HL-60 (cell line): ENCODE measurements around the gene LRP6.

Experiments
- POLR2AphosphoS5 ChIP-seq: IDR thresholded peaks from 2 replicates; pipeline ENCODE4 v1.6.1; 2012; ENCODE audit warnings: low read depth
- TF ChIP-seq, protein P1 (sequence below): IDR thresholded peaks from 2 replicates; pipeline ENCODE4 v1.6.1; 2012; ENCODE audit warnings: low read depth; ENCODE audit not compliant: insufficient replicate concordance

DNA sequence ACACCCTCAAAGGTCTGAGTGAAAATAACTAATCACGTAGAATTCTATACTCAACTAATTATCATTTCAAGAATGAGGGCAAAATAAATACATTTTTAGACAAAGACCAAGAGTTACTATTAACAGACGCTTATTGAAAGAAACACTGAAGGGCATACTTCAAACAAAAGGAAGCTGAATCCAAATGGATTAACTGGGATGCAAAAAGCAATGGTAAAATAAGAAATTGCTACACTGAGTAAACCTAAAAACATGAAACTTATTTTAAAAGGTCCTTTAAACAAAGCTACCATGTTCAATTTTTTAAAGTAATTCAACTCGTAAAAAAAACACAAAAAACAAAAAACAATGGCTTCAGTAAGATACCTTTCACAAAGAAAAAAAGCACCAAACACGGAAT lies 28.2 kb downstream of the LRP6 start:
- TF ChIP-seq, protein P1, sequence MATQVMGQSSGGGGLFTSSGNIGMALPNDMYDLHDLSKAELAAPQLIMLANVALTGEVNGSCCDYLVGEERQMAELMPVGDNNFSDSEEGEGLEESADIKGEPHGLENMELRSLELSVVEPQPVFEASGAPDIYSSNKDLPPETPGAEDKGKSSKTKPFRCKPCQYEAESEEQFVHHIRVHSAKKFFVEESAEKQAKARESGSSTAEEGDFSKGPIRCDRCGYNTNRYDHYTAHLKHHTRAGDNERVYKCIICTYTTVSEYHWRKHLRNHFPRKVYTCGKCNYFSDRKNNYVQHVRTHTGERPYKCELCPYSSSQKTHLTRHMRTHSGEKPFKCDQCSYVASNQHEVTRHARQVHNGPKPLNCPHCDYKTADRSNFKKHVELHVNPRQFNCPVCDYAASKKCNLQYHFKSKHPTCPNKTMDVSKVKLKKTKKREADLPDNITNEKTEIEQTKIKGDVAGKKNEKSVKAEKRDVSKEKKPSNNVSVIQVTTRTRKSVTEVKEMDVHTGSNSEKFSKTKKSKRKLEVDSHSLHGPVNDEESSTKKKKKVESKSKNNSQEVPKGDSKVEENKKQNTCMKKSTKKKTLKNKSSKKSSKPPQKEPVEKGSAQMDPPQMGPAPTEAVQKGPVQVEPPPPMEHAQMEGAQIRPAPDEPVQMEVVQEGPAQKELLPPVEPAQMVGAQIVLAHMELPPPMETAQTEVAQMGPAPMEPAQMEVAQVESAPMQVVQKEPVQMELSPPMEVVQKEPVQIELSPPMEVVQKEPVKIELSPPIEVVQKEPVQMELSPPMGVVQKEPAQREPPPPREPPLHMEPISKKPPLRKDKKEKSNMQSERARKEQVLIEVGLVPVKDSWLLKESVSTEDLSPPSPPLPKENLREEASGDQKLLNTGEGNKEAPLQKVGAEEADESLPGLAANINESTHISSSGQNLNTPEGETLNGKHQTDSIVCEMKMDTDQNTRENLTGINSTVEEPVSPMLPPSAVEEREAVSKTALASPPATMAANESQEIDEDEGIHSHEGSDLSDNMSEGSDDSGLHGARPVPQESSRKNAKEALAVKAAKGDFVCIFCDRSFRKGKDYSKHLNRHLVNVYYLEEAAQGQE, result no peak
- no peak for TF ChIP-seq POLR2AphosphoS5
